ENCODE results near the gene CSMD2. TPM values are rescaled to one million over a fixed set of nuclear protein-coding genes. Genes with fewer than 3 reads are reported as not detected.
A peak's percentile ranks its signal among the peaks of the same experiment; 100 is the strongest.

The CSMD2 gene
- polyA plus RNA-seq, 1 donor from 2014 or later: not detected

DNA sequence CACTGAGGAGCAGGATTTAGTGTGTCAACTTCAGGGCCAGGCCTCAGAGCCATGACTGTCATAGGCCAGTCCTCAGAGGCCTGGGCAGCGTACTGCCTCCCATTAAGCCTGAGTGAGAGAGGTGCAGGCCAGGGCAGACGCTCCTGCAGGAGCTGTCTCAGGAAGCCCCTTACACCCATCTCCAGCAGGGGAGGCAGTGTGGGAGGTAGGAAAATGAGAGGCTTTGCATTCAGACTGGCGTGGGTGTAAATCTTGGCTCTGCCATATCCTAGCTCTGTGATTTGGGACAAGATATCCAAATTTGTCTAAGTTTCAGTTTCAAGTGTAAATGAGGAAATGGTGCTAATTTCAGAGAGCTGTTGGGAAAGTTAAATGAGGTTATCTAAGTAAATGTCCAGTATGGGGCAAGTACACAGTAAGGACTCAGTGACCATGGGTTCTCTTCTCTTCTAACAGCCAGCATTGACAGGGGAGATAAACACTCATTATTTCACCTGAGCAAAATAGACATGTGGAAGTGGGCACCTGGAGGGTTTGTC lies 508.5 kb downstream of the CSMD2 start:
- no peak overlapping the region for H3K27ac Mint-ChIP-seq
- no peaks in the 10 kb centered on the region for H3K9me3 Mint-ChIP-seq
- H3K4me1 Mint-ChIP-seq: no peaks in the 10 kb centered on the region
- no peak overlapping the region for H3K4me3 Mint-ChIP-seq
- H3K36me3 Mint-ChIP-seq: peaks cover 2% of the 10 kb centered on the region
- H3K27me3 Mint-ChIP-seq: peaks cover 3% of the 10 kb centered on the region

GRCh38 chr1:33655496-33655895 lies 509.5 kb downstream of the CSMD2 start:
- no peaks in the 10 kb centered on the region for H3K4me1 Mint-ChIP-seq
- no peak overlapping the region for H3K4me3 Mint-ChIP-seq
- no peaks in the 10 kb centered on the region for H3K9me3 Mint-ChIP-seq
- no peak overlapping the region for H3K27ac Mint-ChIP-seq
- peaks cover 2% of the 10 kb centered on the region for H3K36me3 Mint-ChIP-seq
- peaks cover 3% of the 10 kb centered on the region for H3K27me3 Mint-ChIP-seq

- H3K36me3 Mint-ChIP-seq: peaks cover 2% of the 10 kb centered on the region
- H3K4me3 Mint-ChIP-seq: no peak overlapping the region
- H3K9me3 Mint-ChIP-seq: no peaks in the 10 kb centered on the region
- H3K27ac Mint-ChIP-seq: no peak overlapping the region
- H3K27me3 Mint-ChIP-seq: peaks cover 4% of the 10 kb centered on the region
- no peaks in the 10 kb centered on the region for H3K4me1 Mint-ChIP-seq
These were observed 510.7 kb downstream of the CSMD2 start for GRCh38 chr1:33654267-33654834.

DNA sequence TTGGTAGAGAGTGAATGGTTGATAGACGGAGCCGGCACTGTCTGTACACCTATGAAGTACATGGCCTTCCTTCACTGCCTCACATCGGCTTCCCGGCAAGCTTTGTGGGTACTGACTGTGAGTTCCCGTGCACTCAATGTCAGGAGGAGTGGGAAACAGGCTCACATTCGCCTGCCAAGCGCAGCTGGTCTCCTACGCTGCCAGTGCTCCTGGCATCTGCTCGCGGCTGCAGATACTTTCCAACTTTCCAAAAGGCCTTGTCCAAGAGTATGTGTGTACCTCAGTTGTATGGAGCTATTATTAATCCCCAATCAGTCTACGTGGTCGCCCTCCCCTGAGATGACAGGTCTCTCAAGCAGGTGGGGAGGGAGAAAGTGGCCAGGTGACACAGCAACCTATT lies 511.8 kb downstream of the CSMD2 start:
- H3K4me3 Mint-ChIP-seq: no peak overlapping the region
- H3K27ac Mint-ChIP-seq: peak overlapping the region in 1 of 3 donors; percentile 80
- peaks cover 2% of the 10 kb centered on the region for H3K36me3 Mint-ChIP-seq
- peaks cover 4% of the 10 kb centered on the region for H3K27me3 Mint-ChIP-seq
- no peaks in the 10 kb centered on the region for H3K4me1 Mint-ChIP-seq
- no peaks in the 10 kb centered on the region for H3K9me3 Mint-ChIP-seq

- no peaks in the 10 kb centered on the region for H3K36me3 Mint-ChIP-seq
- no peak overlapping the region for H3K27ac Mint-ChIP-seq
- H3K9me3 Mint-ChIP-seq: peaks cover 0 to 2% (median 0%) of the 10 kb centered on the region in 3 donors
- H3K4me3 Mint-ChIP-seq: no peak overlapping the region
- no peaks in the 10 kb centered on the region for H3K4me1 Mint-ChIP-seq
- peaks cover 10% of the 10 kb centered on the region for H3K27me3 Mint-ChIP-seq
These were observed 514.3 kb downstream of the CSMD2 start for GRCh38 chr1:33650708-33651107.

GRCh38 chr1:33649759-33650158 lies 515.3 kb downstream of the CSMD2 start:
- Mint-ChIP-seq H3K4me1 (no peaks in the 10 kb centered on the region), H3K27me3 (peaks cover 10% of the 10 kb centered on the region), H3K4me3 (no peak overlapping the region), H3K27ac (no peak overlapping the region), H3K9me3 (peaks cover 0 to 2% (median 0%) of the 10 kb centered on the region in 3 donors), H3K36me3 (no peaks in the 10 kb centered on the region)

- H3K27me3 Mint-ChIP-seq: peaks cover 23% of the 10 kb centered on the region
- peaks cover 0 to 2% (median 0%) of the 10 kb centered on the region in 3 donors for H3K9me3 Mint-ChIP-seq
- H3K4me1 Mint-ChIP-seq: no peaks in the 10 kb centered on the region
- no peaks in the 10 kb centered on the region for H3K36me3 Mint-ChIP-seq
- H3K27ac Mint-ChIP-seq: no peak overlapping the region
- H3K4me3 Mint-ChIP-seq: no peak overlapping the region
These were observed 521.8 kb downstream of the CSMD2 start for GRCh38 chr1:33643216-33643615.

- Mint-ChIP-seq H3K9me3 (no peaks in the 10 kb centered on the region), H3K27ac (no peak overlapping the region), H3K4me3 (no peak overlapping the region), H3K36me3 (no peaks in the 10 kb centered on the region), H3K27me3 (peaks cover 20% of the 10 kb centered on the region), H3K4me1 (no peaks in the 10 kb centered on the region)
These were observed 523.8 kb downstream of the CSMD2 start for GRCh38 chr1:33641104-33641830.

DNA sequence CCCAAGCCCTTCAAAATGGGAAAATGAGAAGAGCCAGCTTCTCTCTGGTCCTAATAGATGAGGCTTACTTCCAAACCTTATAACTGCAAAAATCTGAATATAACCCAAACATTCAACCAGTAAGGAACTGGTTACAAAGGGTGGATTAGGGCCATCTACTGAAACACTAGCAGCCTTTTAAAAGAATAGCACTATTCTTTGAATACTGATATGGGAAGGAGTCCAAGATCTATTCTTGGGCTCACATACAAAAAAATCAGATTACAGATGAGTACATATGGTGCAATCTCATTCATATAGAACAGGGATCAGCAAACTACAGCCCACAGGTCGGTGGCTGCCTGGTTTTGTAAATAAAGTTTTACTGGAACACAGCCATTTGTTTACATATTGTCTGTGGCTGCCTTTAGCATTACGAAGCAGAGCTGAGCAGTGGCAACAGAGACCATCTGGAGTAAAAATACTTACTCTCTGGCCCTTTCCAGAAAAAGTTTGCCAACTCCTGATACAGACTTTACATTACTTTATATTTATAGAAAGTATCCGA lies 524.8 kb downstream of the CSMD2 start:
- Mint-ChIP-seq H3K27me3 (peaks cover 17% of the 10 kb centered on the region), H3K4me1 (no peaks in the 10 kb centered on the region), H3K9me3 (no peaks in the 10 kb centered on the region), H3K36me3 (no peaks in the 10 kb centered on the region), H3K27ac (no peak overlapping the region), H3K4me3 (no peak overlapping the region)

- H3K4me3 Mint-ChIP-seq: no peak overlapping the region
- H3K4me1 Mint-ChIP-seq: peaks cover 0 to 2% (median 0%) of the 10 kb centered on the region in 3 donors
- H3K36me3 Mint-ChIP-seq: no peaks in the 10 kb centered on the region
- no peaks in the 10 kb centered on the region for H3K9me3 Mint-ChIP-seq
- H3K27me3 Mint-ChIP-seq: peaks cover 22% of the 10 kb centered on the region
- no peak overlapping the region for H3K27ac Mint-ChIP-seq
These were observed 527.1 kb downstream of the CSMD2 start for GRCh38 chr1:33637846-33638440.

GRCh38 chr1:33636209-33636608 lies 528.8 kb downstream of the CSMD2 start:
- Mint-ChIP-seq H3K27me3 (peaks cover 18% of the 10 kb centered on the region), H3K4me3 (no peak overlapping the region), H3K4me1 (peaks cover 0 to 2% (median 0%) of the 10 kb centered on the region in 3 donors), H3K27ac (no peak overlapping the region), H3K36me3 (no peaks in the 10 kb centered on the region), H3K9me3 (no peaks in the 10 kb centered on the region)

GRCh38 chr1:33635336-33636012 lies 529.6 kb downstream of the CSMD2 start:
- H3K4me1 Mint-ChIP-seq: peaks cover 0 to 2% (median 0%) of the 10 kb centered on the region in 3 donors
- no peaks in the 10 kb centered on the region for H3K36me3 Mint-ChIP-seq
- H3K9me3 Mint-ChIP-seq: no peaks in the 10 kb centered on the region
- H3K4me3 Mint-ChIP-seq: no peak overlapping the region
- H3K27ac Mint-ChIP-seq: no peak overlapping the region
- H3K27me3 Mint-ChIP-seq: peaks cover 18% of the 10 kb centered on the region

- Mint-ChIP-seq H3K4me3 (no peak overlapping the region), H3K36me3 (no peaks in the 10 kb centered on the region), H3K9me3 (no peaks in the 10 kb centered on the region), H3K4me1 (peaks cover 0 to 2% (median 1%) of the 10 kb centered on the region in 3 donors), H3K27me3 (peaks cover 18% of the 10 kb centered on the region), H3K27ac (no peak overlapping the region)
These were observed 530.2 kb downstream of the CSMD2 start for GRCh38 chr1:33634806-33635205.

DNA sequence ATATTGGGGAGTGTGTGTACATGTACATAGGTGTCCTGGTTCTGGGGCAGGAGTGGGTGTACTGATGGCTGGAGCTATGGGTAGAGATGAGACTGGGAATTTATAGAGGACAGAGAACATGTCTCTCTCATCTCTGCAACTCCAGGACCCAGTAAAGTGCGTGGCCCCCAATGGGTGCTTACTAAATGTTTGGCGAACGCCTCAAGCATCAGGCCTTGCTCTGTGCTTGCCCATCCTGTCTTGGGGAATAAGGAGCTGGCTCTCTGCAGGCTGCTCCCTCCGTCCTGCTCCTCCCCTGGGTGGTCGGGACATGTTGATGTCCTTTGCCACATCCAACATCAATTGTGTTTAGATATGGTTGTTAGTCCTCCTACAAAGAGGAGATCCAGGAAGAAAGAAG lies 530.9 kb downstream of the CSMD2 start:
- Mint-ChIP-seq H3K27ac (no peak overlapping the region), H3K4me3 (no peak overlapping the region), H3K4me1 (peaks cover 0 to 2% (median 1%) of the 10 kb centered on the region in 3 donors), H3K27me3 (peaks cover 18% of the 10 kb centered on the region), H3K36me3 (no peaks in the 10 kb centered on the region), H3K9me3 (no peaks in the 10 kb centered on the region)
